Endothelial cell of umbilical vein (primary cell): Measurements from ENCODE around the gene LPP. TPM values are rescaled to one million over a fixed set of nuclear protein-coding genes. Genes with fewer than 3 reads are reported as not detected.

Source experiments
- BruUV-seq: library from RNA; stranded (reverse); fragments of 400-500 nt; replicated peaks from 2 replicates; lab custom pipeline; 2021; lab: Mats Ljungman, UMichigan
- CTCF ChIA-PET: fragments of 300-600, 350-600 bp; sonication (Branson Sonifier 250); formaldehyde crosslinking; loops from one replicate; lab custom pipeline; 2021; ENCODE audit warnings: antibody characterized with exemption, inconsistent platforms; lab: Charles Lee
- POLR2A ChIA-PET: fragments of 300-600, 350-600 bp; sonication (Branson Sonifier 250); formaldehyde crosslinking; loops from one replicate; lab custom pipeline; 2021; ENCODE audit warnings: antibody characterized with exemption, inconsistent platforms; lab: Charles Lee
- DNase-seq: peaks from one replicate; pipeline ENCODE4 v3.0.0-alpha.2; 2011; ENCODE audit warnings: low read depth, low spot score
- FAIRE-seq: peaks from 2 replicates; lab custom pipeline; 2011; peaks lifted over from hg19 to GRCh38; lab: Jason Lieb, UNC
- H2AFZ ChIP-seq: 2 replicates; pipeline ENCODE4 v1.6.0; 2012; ENCODE audit warnings: low read depth, low read length, control low read depth, inconsistent platforms
- H3K27ac ChIP-seq: 2 replicates; pipeline ENCODE4 v1.5.1; 2011; ENCODE audit warnings: low read depth, mild to moderate bottlenecking, control low read depth, low read length, moderate library complexity; ENCODE audit not compliant: insufficient read depth
- H3K27me3 ChIP-seq, 2 experiments: 2 replicates each; pipeline versions ENCODE4 v1.6.0 to v1.6.1; 2011; ENCODE audit warnings: low read length in 2 of 2, mixed read lengths in 1 of 2; ENCODE audit not compliant: control insufficient read depth in 2 of 2, insufficient read depth in 2 of 2
- H3K36me3 ChIP-seq, 2 experiments: 2 replicates in 1 of 2; 3 replicates in 1 of 2; pipeline ENCODE4 v1.5.1; 2011; ENCODE audit warnings: low read length in 2 of 2, mild to moderate bottlenecking in 1 of 2, moderate library complexity in 1 of 2; ENCODE audit not compliant: control insufficient read depth in 2 of 2, insufficient read depth in 2 of 2; ENCODE audit errors: extremely low read depth in 1 of 2
- H3K4me1 ChIP-seq: 3 replicates; pipeline ENCODE4 v1.5.1; 2011; ENCODE audit warnings: mild to moderate bottlenecking, low read length; ENCODE audit not compliant: control insufficient read depth, insufficient read depth; ENCODE audit errors: extremely low read depth
- H3K4me2 ChIP-seq: 2 replicates; pipeline ENCODE4 v1.6.1; 2011; ENCODE audit warnings: low read length, control low read depth, mixed read lengths; ENCODE audit not compliant: insufficient read depth
- H3K4me3 ChIP-seq, 3 experiments: fragments of 200-600 bp in 1 of 3; sonication (generic), shearing (Covaris generic) in 1 of 3; replicated peaks in 1 of 3; 2 replicates each; pipeline ENCODE4 v1.5.1; 2011 to 2016; ENCODE audit warnings: control low read depth in 3 of 3, low read length in 3 of 3, mild to moderate bottlenecking in 2 of 3, inconsistent platforms in 1 of 3, low read depth in 1 of 3, moderate library complexity in 1 of 3; ENCODE audit not compliant: insufficient read depth in 1 of 3
- H3K79me2 ChIP-seq: 2 replicates; pipeline ENCODE4 v1.6.0; 2012; ENCODE audit warnings: low read length, inconsistent platforms; ENCODE audit not compliant: control insufficient read depth, insufficient read depth
- H3K9ac ChIP-seq: replicated peaks from 2 replicates; pipeline ENCODE3; 2011; ENCODE audit warnings: low read length, control low read depth; ENCODE audit not compliant: insufficient read depth; ENCODE audit errors: extremely low read depth
- H3K9me1 ChIP-seq: replicated peaks from 3 replicates; pipeline ENCODE4 v1.6.0; 2011; ENCODE audit warnings: mild to moderate bottlenecking, low read length; ENCODE audit not compliant: control insufficient read depth, insufficient read depth; ENCODE audit errors: extremely low read depth
- H3K9me3 ChIP-seq: replicated peaks from 2 replicates; pipeline ENCODE4 v1.5.1; 2012; ENCODE audit warnings: low read length, inconsistent platforms; ENCODE audit not compliant: control insufficient read depth, insufficient read depth
- H4K20me1 ChIP-seq: replicated peaks from 2 replicates; pipeline ENCODE3; 2011; ENCODE audit warnings: mild to moderate bottlenecking, low read length; ENCODE audit not compliant: control insufficient read depth, insufficient read depth; ENCODE audit errors: extremely low read depth
- GATA2 ChIP-seq: IDR thresholded peaks from 2 replicates; pipeline ENCODE4 v1.7.0; 2011; ENCODE audit warnings: low read depth, mild to moderate bottlenecking, moderate library complexity, mixed read lengths, low read length; ENCODE audit not compliant: insufficient read length, insufficient read depth
- JUN ChIP-seq: IDR thresholded peaks from 2 replicates; pipeline ENCODE4 v1.6.1; 2011; ENCODE audit warnings: borderline replicate concordance, low read depth; ENCODE audit not compliant: insufficient read length, insufficient read depth
- dilution Hi-C: fragments of 300-500 bp; cut with MboI; formaldehyde crosslinking; loops from one replicate; pipeline ENCODE4 v1.15.0; 2019; ENCODE audit warnings: low sequenced_read_pairs; ENCODE audit not compliant: extremely low pct_ligation_motif_present
- intact Hi-C: fragments of 100-400 bp; cut with micrococcal nuclease; formaldehyde crosslinking; loops from one replicate; pipeline ENCODE4 v1.10.0; 2022
- polyA plus RNA-seq, 4 experiments: library from polyadenylated mRNA; depleted of rRNA in 3 of 4; stranded (reverse) in 3 of 4; unstranded in 1 of 4; fragments of >200 nt; gene quantifications; 2 replicates each; pipeline versions ENCODE4 v1.2.1 to v1.2.3, GENCODE V29; 2011 to 2012; ENCODE audit warnings: missing spikeins in 1 of 4
- total RNA-seq: library from RNA; stranded (reverse); gene quantifications from 2 replicates; pipeline ENCODE4 v1.2.3, GENCODE V29; 2021
- TF ChIP-seq, protein P1 (sequence below): IDR thresholded peaks from 2 replicates; pipeline ENCODE4 v1.6.1; 2011; ENCODE audit not compliant: insufficient read depth, insufficient read length
- TF ChIP-seq, protein P2 (sequence below), 2 donors: IDR thresholded peaks; 1 replicate in 1 of 2; 2 replicates in 1 of 2; pipeline ENCODE4 v1.5.1; 2011; ENCODE audit warnings: low read length in 2 of 2, mild to moderate bottlenecking in 2 of 2, moderate library complexity in 2 of 2, control low read depth in 1 of 2, inconsistent platforms in 1 of 2, low read depth in 1 of 2; ENCODE audit not compliant: insufficient read depth in 1 of 2; ENCODE audit errors: extremely low read depth in 1 of 2

LPP gene
- total and polyA plus RNA-seq, 2 donors (not counting 3 experiments of a cell fraction or from before 2014, with no cell fraction given): 16.9 to 153 TPM

DNA sequence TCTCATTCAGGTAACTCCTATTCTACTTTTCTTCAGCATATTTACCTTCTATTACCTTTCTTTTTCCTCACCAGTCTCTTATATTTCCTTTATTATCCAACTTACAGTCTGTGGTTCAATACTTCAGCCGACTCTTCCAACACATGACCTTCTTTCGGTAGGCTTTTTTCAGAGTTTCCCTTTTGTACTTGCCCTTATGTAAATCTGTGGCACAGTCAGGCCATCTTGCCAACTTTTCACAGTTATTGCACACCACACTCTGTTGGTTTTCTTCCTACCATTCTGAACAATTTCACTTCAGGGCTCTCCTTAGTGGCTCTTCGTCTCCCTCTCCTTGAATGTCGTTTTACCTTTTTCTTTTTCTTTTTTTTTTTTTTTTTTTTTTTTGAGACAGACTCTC lies 427.8 kb downstream of the LPP start:
- intact Hi-C loops: no loop called here
- BruUV-seq: no TSS peak

More for the DNA sequence above, 427.8 kb downstream of the LPP start:
- H3K9me3 ChIP-seq: no peaks in the 10 kb centered on the region
- POLR2A ChIA-PET: no interaction called here
- H2AFZ ChIP-seq: no peak overlapping the region
- no peak overlapping the region for H3K4me3 ChIP-seq
- H3K9ac ChIP-seq: no peak overlapping the region
- no peaks in the 10 kb centered on the region for H4K20me1 ChIP-seq
- dilution Hi-C loops: no loop called here
- H3K9me1 ChIP-seq: peaks cover 4% of the 10 kb centered on the region
- no peak overlapping the region for H3K4me2 ChIP-seq
- CTCF ChIA-PET: interaction anchor here (1.2 kb wide), 1 partner anchor 373 kb away, joined by 3 read pairs; no protein-coding TSS in a partner anchor
- FAIRE-seq (no peak), DNase-seq (no peak)
- no peaks in the 10 kb centered on the region for H3K36me3 ChIP-seq
- no peaks in the 10 kb centered on the region for H3K79me2 ChIP-seq
- no peak overlapping the region for H3K27ac ChIP-seq
- TF ChIP-seq, protein P1, sequence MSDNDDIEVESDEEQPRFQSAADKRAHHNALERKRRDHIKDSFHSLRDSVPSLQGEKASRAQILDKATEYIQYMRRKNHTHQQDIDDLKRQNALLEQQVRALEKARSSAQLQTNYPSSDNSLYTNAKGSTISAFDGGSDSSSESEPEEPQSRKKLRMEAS: no peak
- TF ChIP-seq, protein P2, sequence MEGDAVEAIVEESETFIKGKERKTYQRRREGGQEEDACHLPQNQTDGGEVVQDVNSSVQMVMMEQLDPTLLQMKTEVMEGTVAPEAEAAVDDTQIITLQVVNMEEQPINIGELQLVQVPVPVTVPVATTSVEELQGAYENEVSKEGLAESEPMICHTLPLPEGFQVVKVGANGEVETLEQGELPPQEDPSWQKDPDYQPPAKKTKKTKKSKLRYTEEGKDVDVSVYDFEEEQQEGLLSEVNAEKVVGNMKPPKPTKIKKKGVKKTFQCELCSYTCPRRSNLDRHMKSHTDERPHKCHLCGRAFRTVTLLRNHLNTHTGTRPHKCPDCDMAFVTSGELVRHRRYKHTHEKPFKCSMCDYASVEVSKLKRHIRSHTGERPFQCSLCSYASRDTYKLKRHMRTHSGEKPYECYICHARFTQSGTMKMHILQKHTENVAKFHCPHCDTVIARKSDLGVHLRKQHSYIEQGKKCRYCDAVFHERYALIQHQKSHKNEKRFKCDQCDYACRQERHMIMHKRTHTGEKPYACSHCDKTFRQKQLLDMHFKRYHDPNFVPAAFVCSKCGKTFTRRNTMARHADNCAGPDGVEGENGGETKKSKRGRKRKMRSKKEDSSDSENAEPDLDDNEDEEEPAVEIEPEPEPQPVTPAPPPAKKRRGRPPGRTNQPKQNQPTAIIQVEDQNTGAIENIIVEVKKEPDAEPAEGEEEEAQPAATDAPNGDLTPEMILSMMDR (IDR thresholded peaks at IDR 0.05; ENCODE audit: extremely low read depth in 1 of 2, insufficient read depth in 1 of 2, low read depth in 1 of 2, low read length in 2 of 2): no peak
- no peak for TF ChIP-seq GATA2
- TF ChIP-seq JUN: no peak
- H3K27me3 ChIP-seq: no peaks in the 10 kb centered on the region
- peaks cover 20% of the 10 kb centered on the region for H3K4me1 ChIP-seq
